GM20431 (cell line): Measurements from ENCODE around the gene EFNA5.
"Not testable (repeated sequence)": the region's sequence is repeated elsewhere in the genome, so short reads cannot be mapped to it uniquely, and the experiment has no call there.

Source experiments
- in situ Hi-C: fragments of 300-500 bp; cut with MseI, MboI; formaldehyde crosslinking; loops from one replicate; pipeline ENCODE4 v1.15.0; 2020; ENCODE audit warnings: low sequenced_read_pairs; ENCODE audit not compliant: unreplicated experiment

The EFNA5 gene

GRCh38 chr5:107364443-107365319, 306.1 kb downstream of the EFNA5 start:
- in situ Hi-C loops, result no loop called here

- in situ Hi-C loops, result no loop called here
Observed at GRCh38 chr5:107363768-107364167, 307.0 kb downstream of the EFNA5 start.

- in situ Hi-C loops, result no loop called here
Observed at GRCh38 chr5:107361945-107362344, 308.8 kb downstream of the EFNA5 start.

GRCh38 chr5:107359916-107360234, 310.9 kb downstream of the EFNA5 start:
- in situ Hi-C loops, result no loop called here

GRCh38 chr5:107359033-107359915, 311.5 kb downstream of the EFNA5 start:
- in situ Hi-C loops, result no loop called here

- in situ Hi-C loops, result no loop called here
Observed at GRCh38 chr5:107356891-107357290, 313.8 kb downstream of the EFNA5 start.

- in situ Hi-C loops, result no loop called here
Observed at GRCh38 chr5:107352576-107352975, 318.2 kb downstream of the EFNA5 start.

- in situ Hi-C loops, result not testable (repeated sequence)
Observed at GRCh38 chr5:107346580-107346979, 324.2 kb downstream of the EFNA5 start.

- in situ Hi-C loops, result no loop called here
Observed at GRCh38 chr5:107342371-107342770, 328.4 kb downstream of the EFNA5 start.

GRCh38 chr5:107341376-107342084, 329.2 kb downstream of the EFNA5 start:
- in situ Hi-C loops, result no loop called here

GRCh38 chr5:107340631-107341030, 330.1 kb downstream of the EFNA5 start:
- in situ Hi-C loops, result no loop called here

GRCh38 chr5:107338335-107338734, 332.4 kb downstream of the EFNA5 start:
- in situ Hi-C loops, result no loop called here

GRCh38 chr5:107337281-107337680, 333.5 kb downstream of the EFNA5 start:
- in situ Hi-C loops, result no loop called here

GRCh38 chr5:107331882-107332281, 338.9 kb downstream of the EFNA5 start:
- in situ Hi-C loops, result no loop called here

GRCh38 chr5:107331312-107331711, 339.4 kb downstream of the EFNA5 start:
- in situ Hi-C loops, result no loop called here

- in situ Hi-C loops, result no loop called here
Observed at GRCh38 chr5:107330903-107331302, 339.8 kb downstream of the EFNA5 start.

GRCh38 chr5:107329850-107330249, 340.9 kb downstream of the EFNA5 start:
- in situ Hi-C loops, result no loop called here
